LNCaP clone FGC (cell line): Measurements from ENCODE around the gene TANGO6.

ENCODE experiments used
- DNase-seq: peaks from one replicate; pipeline ENCODE4 v3.0.0-alpha.2; 2011; ENCODE audit warnings: low read depth
- H3K4me3 ChIP-seq: 2 replicates; pipeline ENCODE4 v1.5.1; 2011; ENCODE audit warnings: mild to moderate bottlenecking, low read depth, low read length, control low read depth
- CTCF ChIP-seq: IDR thresholded peaks from 2 replicates; pipeline ENCODE4 v1.5.1; 2012; ENCODE audit warnings: mild to moderate bottlenecking; ENCODE audit not compliant: control insufficient read depth, insufficient read depth; ENCODE audit errors: extremely low read depth

The TANGO6 gene

GRCh38 chr16:68902969-68903345 is 59.6 kb downstream of the TANGO6 start:
- no peak overlapping the region for H3K4me3 ChIP-seq
- DNase-seq: no peak
- no peak for TF ChIP-seq CTCF

- no peak for DNase-seq
- TF ChIP-seq CTCF: no peak
- no peak overlapping the region for H3K4me3 ChIP-seq
Observed at GRCh38 chr16:68907297-68907696, 64.0 kb downstream of the TANGO6 start.

- TF ChIP-seq CTCF: no peak
- no peak for DNase-seq
- H3K4me3 ChIP-seq: no peak overlapping the region
Observed at GRCh38 chr16:68907781-68908181, 64.5 kb downstream of the TANGO6 start.

- H3K4me3 ChIP-seq: no peak overlapping the region
- TF ChIP-seq CTCF: no peak
- no peak for DNase-seq
Observed at GRCh38 chr16:68909099-68909733, 65.9 kb downstream of the TANGO6 start.

GRCh38 chr16:68910051-68910450 is 66.7 kb downstream of the TANGO6 start:
- no peak overlapping the region for H3K4me3 ChIP-seq
- DNase-seq: no peak
- TF ChIP-seq CTCF: no peak

GRCh38 chr16:68915589-68915988 is 72.3 kb downstream of the TANGO6 start:
- TF ChIP-seq CTCF: no peak
- H3K4me3 ChIP-seq: no peak overlapping the region
- no peak for DNase-seq

- no peak overlapping the region for H3K4me3 ChIP-seq
- no peak for DNase-seq
- no peak for TF ChIP-seq CTCF
Observed at GRCh38 chr16:68917541-68917940, 74.2 kb downstream of the TANGO6 start.
